Uterus (tissue), 4 donors: Measurements from ENCODE around the gene LARP1. TPM values are rescaled to one million over a fixed set of nuclear protein-coding genes. Genes with fewer than 3 reads are reported as not detected.
A peak's percentile ranks its signal among the peaks of the same experiment; 100 is the strongest.

Experiments used
- DNase-seq, 2 donors: peaks; one replicate each; pipeline ENCODE4 v3.0.0-alpha.2; 2019 to 2020
- H3K27ac ChIP-seq, 2 donors: fragments of 200-600 bp; sonication (generic); 1 replicate in 1 of 2; 2 replicates in 1 of 2; pipeline ENCODE4 v1.5.1; 2016 to 2018
- H3K27me3 ChIP-seq, 2 donors: fragments of 200-600 bp; sonication (generic); one replicate each; pipeline ENCODE4 v1.5.1; 2018 to 2019; ENCODE audit warnings: control low read depth in 1 of 2
- H3K36me3 ChIP-seq, 2 donors: fragments of 200-600 bp; sonication (generic); one replicate each; pipeline ENCODE4 v1.5.1; 2019; ENCODE audit warnings: control low read depth in 1 of 2
- H3K4me1 ChIP-seq, 2 donors: fragments of 200-600 bp; sonication (generic); one replicate each; pipeline ENCODE4 v1.5.1; 2018 to 2019; ENCODE audit warnings: control low read depth in 1 of 2
- H3K4me3 ChIP-seq, 2 donors: fragments of 200-600 bp; sonication (generic); 1 replicate in 1 of 2; 2 replicates in 1 of 2; pipeline ENCODE4 v1.5.1; 2018 to 2019; ENCODE audit warnings: mild to moderate bottlenecking in 1 of 2
- H3K9me3 ChIP-seq, 2 donors: fragments of 200-600 bp; sonication (generic); one replicate each; pipeline ENCODE4 v1.5.1; 2019; ENCODE audit warnings: control low read depth in 1 of 2
- POLR2A ChIP-seq, 2 donors: fragments of 450-650 bp; IDR thresholded peaks; one replicate each; pipeline ENCODE4 v1.6.1; 2016; ENCODE audit warnings: antibody characterized with exemption in 2 of 2, mild to moderate bottlenecking in 1 of 2, moderate library complexity in 1 of 2
- intact Hi-C: fragments of 100-400 bp; cut with DNase I; formaldehyde crosslinking; loops from one replicate; pipeline ENCODE4 v1.15.1; 2023; ENCODE audit warnings: low total_unique reads
- total RNA-seq, 4 donors: library from RNA; depleted of rRNA in 3 of 4; stranded (reverse); fragments of >200 nt in 3 of 4; gene quantifications; one replicate each; pipeline versions ENCODE4 v1.1.0 to v1.2.4, GENCODE V29; 2014 to 2023
- TF ChIP-seq, protein P1 (sequence below), 4 experiments: fragments of 200-600 bp in 2 of 4; fragments of 450-650 bp in 2 of 4; sonication (generic) in 2 of 4; IDR thresholded peaks; one replicate each; pipeline ENCODE4 v1.5.1; 2016 to 2019; ENCODE audit warnings: antibody characterized with exemption in 4 of 4, mild to moderate bottlenecking in 2 of 4, moderate library complexity in 1 of 4
- donor health status: DM: yes; HTN: yes; CAD: no.

Gene LARP1
- total RNA-seq, 4 donors from 2014 or later: 33.3 to 202 (median 47.1) TPM

DNA sequence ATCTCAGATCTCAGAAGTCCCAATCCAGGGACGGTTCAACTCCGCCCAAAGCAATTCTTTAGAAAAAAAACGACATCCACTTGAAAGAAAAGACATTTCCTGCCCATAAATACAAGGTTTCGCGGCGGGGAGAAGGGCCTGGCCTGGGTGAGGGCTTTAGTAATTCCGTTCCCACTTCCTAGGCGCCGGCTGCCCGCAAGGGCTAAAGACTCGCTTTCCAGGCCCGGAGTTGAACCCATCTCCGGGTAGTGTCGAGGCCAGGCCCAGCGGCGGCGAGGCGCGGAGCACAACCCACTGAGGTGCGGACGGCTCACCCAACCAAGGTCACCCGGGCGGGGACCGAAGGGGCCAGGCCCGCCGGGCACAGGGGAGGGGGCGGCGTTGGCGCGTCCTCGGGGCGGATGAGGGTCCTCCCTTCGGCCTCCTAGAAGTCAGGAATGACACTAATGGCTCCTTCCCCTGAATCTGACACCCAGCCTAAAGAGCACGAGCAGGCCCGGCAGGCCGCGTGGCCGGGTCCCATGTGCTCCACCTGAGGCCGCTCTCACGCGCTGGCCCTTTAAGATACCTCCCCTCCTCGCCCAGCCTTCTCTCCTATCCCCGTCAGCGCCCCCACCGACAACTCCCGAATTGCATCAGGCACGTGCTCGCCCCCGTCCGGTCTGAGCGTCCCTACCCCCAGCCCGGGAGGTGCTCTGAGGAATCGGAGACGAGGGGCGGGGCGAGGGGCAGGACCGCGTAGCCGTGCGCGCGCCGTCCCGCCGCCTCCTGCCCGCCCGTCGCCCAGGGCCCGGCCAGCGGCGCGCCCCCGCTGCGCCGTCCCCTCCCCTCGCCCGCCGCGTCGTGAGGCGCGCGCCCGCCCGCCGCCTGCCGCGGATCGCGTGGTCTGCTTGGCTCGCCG lies 467 bp upstream of the LARP1 start:
- intact Hi-C loops: loop anchor here (5.0 to 10.0 kb wide), 2 partner anchors 103 to 180 kb away; partner anchors contain the start of genes CNOT8 and GEMIN5
- H3K4me3 ChIP-seq: peak overlapping the region; percentile 83 to 97
- DNase-seq: peak; percentile 100
- no peaks in the 10 kb centered on the region for H3K4me1 ChIP-seq
- H3K27ac ChIP-seq: peak overlapping the region; percentile 96 to 99
- H3K9me3 ChIP-seq: no peaks in the 10 kb centered on the region
- peak; percentile 84 to 86 for TF ChIP-seq POLR2A (IDR thresholded peaks at IDR 0.05)
- TF ChIP-seq, protein P1, sequence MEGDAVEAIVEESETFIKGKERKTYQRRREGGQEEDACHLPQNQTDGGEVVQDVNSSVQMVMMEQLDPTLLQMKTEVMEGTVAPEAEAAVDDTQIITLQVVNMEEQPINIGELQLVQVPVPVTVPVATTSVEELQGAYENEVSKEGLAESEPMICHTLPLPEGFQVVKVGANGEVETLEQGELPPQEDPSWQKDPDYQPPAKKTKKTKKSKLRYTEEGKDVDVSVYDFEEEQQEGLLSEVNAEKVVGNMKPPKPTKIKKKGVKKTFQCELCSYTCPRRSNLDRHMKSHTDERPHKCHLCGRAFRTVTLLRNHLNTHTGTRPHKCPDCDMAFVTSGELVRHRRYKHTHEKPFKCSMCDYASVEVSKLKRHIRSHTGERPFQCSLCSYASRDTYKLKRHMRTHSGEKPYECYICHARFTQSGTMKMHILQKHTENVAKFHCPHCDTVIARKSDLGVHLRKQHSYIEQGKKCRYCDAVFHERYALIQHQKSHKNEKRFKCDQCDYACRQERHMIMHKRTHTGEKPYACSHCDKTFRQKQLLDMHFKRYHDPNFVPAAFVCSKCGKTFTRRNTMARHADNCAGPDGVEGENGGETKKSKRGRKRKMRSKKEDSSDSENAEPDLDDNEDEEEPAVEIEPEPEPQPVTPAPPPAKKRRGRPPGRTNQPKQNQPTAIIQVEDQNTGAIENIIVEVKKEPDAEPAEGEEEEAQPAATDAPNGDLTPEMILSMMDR (IDR thresholded peaks at IDR 0.05): peak; percentile 20 to 55 (median 39)
- H3K27me3 ChIP-seq: no peaks in the 10 kb centered on the region
- no peaks in the 10 kb centered on the region for H3K36me3 ChIP-seq

DNA sequence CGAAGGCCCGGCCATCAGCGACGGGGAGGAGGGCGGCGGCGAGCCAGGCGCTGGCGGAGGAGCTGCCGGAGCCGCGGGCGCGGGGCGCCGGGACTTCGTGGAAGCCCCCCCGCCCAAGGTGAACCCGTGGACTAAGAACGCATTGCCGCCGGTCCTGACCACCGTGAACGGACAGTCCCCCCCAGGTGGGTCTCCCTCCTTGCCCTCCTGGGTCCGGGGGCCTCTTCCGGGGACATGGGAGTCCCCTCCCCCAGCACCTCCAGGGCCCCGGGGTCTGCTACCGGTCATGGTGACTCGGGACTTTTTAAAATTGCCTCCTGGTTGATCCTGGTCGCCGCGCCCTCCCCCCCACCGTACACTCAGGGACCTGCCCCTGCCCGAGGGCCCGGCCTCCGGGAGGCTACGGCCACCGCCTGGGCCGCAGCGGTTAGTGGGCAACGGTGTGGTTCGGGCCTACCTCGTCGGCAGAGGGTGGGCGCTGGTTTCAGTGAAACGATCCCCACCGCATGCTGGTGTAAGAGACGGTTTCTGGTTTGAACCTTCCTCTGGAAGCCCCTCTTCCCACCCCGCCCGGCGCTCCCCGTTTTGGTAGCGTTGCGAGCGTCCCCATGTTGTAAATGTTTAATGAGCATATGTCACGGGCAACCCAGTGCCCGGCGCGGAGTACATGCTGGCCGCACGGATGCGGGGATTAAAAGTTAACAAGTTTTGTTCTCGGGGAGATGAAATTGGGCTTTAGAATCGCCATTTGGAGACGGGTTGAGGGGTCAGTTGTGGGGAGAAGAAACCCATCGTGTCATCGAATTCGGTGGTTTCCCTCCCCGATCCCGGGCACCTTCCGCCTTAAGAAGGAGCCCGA lies 1.1 kb downstream of the LARP1 start:
- TF ChIP-seq POLR2A (IDR thresholded peaks at IDR 0.05): no peak
- TF ChIP-seq, protein P1 (IDR thresholded peaks at IDR 0.05): no peak
- no peaks in the 10 kb centered on the region for H3K36me3 ChIP-seq
- H3K27me3 ChIP-seq: no peaks in the 10 kb centered on the region
- peak overlapping the region; percentile 96 to 99 for H3K27ac ChIP-seq
- H3K4me1 ChIP-seq: no peaks in the 10 kb centered on the region
- DNase-seq: peak; percentile 33 to 49
- intact Hi-C loops: loop anchor here (5.0 to 10.0 kb wide), 2 partner anchors 101 to 179 kb away; partner anchors contain the start of genes CNOT8 and GEMIN5
- H3K9me3 ChIP-seq: no peaks in the 10 kb centered on the region
- H3K4me3 ChIP-seq: peak overlapping the region; percentile 81 to 97

DNA sequence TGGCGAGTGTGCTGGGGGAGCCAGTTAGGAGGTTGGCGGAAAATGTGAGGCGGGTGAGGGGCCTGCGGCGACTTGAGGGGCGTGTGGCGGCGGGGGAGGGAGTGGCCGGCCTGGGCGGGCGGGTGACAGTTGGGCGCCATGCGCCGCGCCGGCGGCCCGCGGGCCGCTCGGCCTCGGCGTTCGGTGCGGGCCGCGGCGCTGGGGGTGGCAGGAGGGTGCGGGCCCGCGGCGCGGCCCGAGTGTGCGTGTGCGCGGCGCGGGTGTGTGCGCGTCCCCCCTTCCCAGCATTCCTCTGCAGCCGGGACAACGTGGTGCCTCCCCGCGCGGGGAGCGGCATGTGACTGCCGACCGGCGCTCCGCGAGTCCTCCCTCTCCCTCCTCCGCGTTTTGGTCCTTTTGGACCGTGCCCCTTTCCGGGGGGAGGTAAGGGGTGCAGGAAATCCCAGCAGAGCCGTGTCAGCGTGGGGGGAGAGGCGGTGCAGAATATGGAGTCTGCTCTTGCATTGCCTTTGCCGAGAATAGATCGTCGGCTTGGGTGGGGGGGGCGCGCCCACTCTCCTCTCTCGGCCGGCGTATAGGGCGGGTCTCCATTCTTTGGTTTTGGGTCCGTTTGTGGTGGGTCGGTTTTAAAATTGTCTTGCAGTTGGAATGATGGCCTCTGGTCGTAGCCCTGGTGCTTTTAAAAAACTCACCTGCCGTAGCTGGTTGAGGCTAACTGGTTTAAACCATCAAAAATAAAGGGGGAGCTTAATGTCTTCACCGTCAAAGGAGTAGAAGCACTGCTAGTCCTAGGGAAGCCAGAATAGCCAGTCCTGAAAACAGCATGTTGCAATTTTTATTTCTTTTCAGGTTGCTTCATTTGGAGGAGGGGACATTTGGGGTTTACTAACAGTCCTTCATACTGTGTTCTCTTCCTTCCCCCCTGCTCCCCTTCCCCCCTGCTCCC lies 2.0 kb downstream of the LARP1 start:
- intact Hi-C loops: loop anchor here (5.0 to 10.0 kb wide), 2 partner anchors 100 to 178 kb away; partner anchors contain the start of genes CNOT8 and GEMIN5
- peak in 1 of 2 donors; percentile 33 for TF ChIP-seq POLR2A (IDR thresholded peaks at IDR 0.05)
- TF ChIP-seq, protein P1 (IDR thresholded peaks at IDR 0.05): no peak
- DNase-seq: peak; percentile 56 to 65
- no peaks in the 10 kb centered on the region for H3K36me3 ChIP-seq
- peak overlapping the region; percentile 96 to 99 for H3K27ac ChIP-seq
- no peaks in the 10 kb centered on the region for H3K4me1 ChIP-seq
- no peaks in the 10 kb centered on the region for H3K27me3 ChIP-seq
- H3K9me3 ChIP-seq: no peaks in the 10 kb centered on the region
- H3K4me3 ChIP-seq: peak overlapping the region; percentile 81 to 97

DNA sequence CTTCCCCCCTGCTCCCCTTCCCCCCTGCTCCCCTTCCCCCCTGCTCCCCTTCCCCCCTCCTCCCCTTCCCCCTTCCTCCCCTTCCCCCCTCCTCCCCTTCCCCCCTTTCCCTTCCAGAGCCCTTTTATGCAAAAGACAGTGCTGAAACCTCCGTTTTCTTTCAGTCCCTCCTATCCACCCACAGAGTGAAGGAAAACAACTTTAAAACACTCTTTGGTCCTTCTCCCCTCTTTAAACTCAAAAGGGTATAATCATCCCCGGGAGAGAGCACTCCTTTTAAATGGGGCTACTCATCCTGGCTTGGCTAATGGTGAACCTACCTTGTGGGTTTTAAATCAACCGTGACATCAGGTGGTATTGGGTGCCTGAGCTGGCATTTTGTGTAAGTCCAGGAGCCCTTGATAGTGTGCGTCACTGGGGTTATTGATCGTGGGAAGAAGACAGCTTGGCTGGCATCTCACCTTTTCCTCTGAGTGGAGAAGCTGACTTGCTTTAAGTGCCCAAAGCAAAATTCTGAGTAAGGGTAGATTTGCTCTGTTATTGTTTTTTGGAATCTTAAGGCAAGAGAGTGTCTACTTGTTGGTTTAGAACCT lies 2.7 kb downstream of the LARP1 start:
- Histone ChIP-seq H3K36me3 (no peaks in the 10 kb centered on the region), H3K27ac (peak overlapping the region; percentile 51 to 99), H3K27me3 (no peaks in the 10 kb centered on the region), H3K4me3 (peak overlapping the region in 1 of 2 donors; percentile 97), H3K4me1 (no peaks in the 10 kb centered on the region), H3K9me3 (no peaks in the 10 kb centered on the region)
- TF ChIP-seq POLR2A (IDR thresholded peaks at IDR 0.05): no peak
- TF ChIP-seq, protein P1 (IDR thresholded peaks at IDR 0.05): no peak
- intact Hi-C loops: loop anchor here (5.0 to 10.0 kb wide), 2 partner anchors 99 to 177 kb away; partner anchors contain the start of genes CNOT8 and GEMIN5
- no peak for DNase-seq
